ENCODE results near the gene ATP6V0E2.

ATP6V0E2 gene

GRCh38 chr7:149838992-149839408 is 34.8 kb upstream of the ATP6V0E2 start:
- no peak for DNase-seq

GRCh38 chr7:149839933-149840332 is 33.8 kb upstream of the ATP6V0E2 start:
- DNase-seq: no peak

GRCh38 chr7:149843566-149843965 is 30.2 kb upstream of the ATP6V0E2 start:
- DNase-seq: no peak

GRCh38 chr7:149844445-149844844 is 29.3 kb upstream of the ATP6V0E2 start:
- DNase-seq: no peak

- no peak for DNase-seq
Measured at GRCh38 chr7:149845257-149845980, 28.4 kb upstream of the ATP6V0E2 start.

GRCh38 chr7:149846021-149846420 is 27.7 kb upstream of the ATP6V0E2 start:
- no peak for DNase-seq

- no peak for DNase-seq
Measured at GRCh38 chr7:149846436-149847046, 27.2 kb upstream of the ATP6V0E2 start.

- no peak for DNase-seq
Measured at GRCh38 chr7:149849174-149849573, 24.6 kb upstream of the ATP6V0E2 start.

- DNase-seq: no peak
Measured at GRCh38 chr7:149850007-149850594, 23.7 kb upstream of the ATP6V0E2 start.

GRCh38 chr7:149850716-149851115 is 23.1 kb upstream of the ATP6V0E2 start:
- no peak for DNase-seq

GRCh38 chr7:149851449-149851848 is 22.3 kb upstream of the ATP6V0E2 start:
- DNase-seq: no peak

GRCh38 chr7:149853157-149853556 is 20.6 kb upstream of the ATP6V0E2 start:
- no peak for DNase-seq

GRCh38 chr7:149854611-149855360 is 19.0 kb upstream of the ATP6V0E2 start:
- DNase-seq: peak; percentile 85

GRCh38 chr7:149855361-149856305 is 18.1 kb upstream of the ATP6V0E2 start:
- DNase-seq: no peak

GRCh38 chr7:149856583-149856982 is 17.2 kb upstream of the ATP6V0E2 start:
- DNase-seq: no peak

GRCh38 chr7:149859369-149859768 is 14.4 kb upstream of the ATP6V0E2 start:
- no peak for DNase-seq

- no peak for DNase-seq
Measured at GRCh38 chr7:149859876-149860275, 13.9 kb upstream of the ATP6V0E2 start.

GRCh38 chr7:149860821-149861727 is 12.7 kb upstream of the ATP6V0E2 start:
- no peak for DNase-seq

GRCh38 chr7:149861728-149862045 is 12.1 kb upstream of the ATP6V0E2 start:
- DNase-seq: no peak

- DNase-seq: no peak
Measured at GRCh38 chr7:149862156-149862555, 11.6 kb upstream of the ATP6V0E2 start.

- DNase-seq: no peak
Measured at GRCh38 chr7:149863500-149863899, 10.3 kb upstream of the ATP6V0E2 start.

All from NCI-H774 (cell line).